HG03439 (cell line): ENCODE data around the gene ADAM12.
"Not testable (repeated sequence)": the region's sequence is repeated elsewhere in the genome, so short reads cannot be mapped to it uniquely, and the experiment has no call there.

Source experiments
- ATAC-seq: cut with Tn5 transposase; IDR thresholded peaks from one replicate; pipeline ENCODE4 v1.9.1; 2021; ENCODE audit warnings: mild to moderate bottlenecking, moderate library complexity; ENCODE audit not compliant: unreplicated experiment

The ADAM12 gene

DNA sequence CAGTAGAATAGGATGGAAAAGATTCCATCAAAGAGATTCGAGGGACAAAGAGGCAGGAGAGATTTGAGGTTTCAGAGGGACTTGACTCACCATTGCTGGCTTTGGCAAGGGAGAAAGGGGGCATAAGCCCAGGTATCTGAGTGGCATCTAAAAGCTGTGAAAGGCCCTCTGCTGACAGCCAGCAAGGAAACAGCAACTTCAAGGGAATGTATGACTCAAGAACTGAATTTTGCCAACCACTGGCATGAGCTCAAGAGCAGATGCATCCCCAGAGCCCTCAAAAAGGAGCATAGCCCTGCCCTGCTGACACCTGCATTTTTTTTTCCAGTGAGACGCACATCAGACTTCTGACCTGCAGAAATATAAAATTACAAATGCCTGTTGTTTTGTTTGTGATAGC is 19.6 kb upstream of the ADAM12 start:
- ATAC-seq: no peak

GRCh38 chr10:126405239-126405775 is 17.0 kb upstream of the ADAM12 start:
- no peak for ATAC-seq

DNA sequence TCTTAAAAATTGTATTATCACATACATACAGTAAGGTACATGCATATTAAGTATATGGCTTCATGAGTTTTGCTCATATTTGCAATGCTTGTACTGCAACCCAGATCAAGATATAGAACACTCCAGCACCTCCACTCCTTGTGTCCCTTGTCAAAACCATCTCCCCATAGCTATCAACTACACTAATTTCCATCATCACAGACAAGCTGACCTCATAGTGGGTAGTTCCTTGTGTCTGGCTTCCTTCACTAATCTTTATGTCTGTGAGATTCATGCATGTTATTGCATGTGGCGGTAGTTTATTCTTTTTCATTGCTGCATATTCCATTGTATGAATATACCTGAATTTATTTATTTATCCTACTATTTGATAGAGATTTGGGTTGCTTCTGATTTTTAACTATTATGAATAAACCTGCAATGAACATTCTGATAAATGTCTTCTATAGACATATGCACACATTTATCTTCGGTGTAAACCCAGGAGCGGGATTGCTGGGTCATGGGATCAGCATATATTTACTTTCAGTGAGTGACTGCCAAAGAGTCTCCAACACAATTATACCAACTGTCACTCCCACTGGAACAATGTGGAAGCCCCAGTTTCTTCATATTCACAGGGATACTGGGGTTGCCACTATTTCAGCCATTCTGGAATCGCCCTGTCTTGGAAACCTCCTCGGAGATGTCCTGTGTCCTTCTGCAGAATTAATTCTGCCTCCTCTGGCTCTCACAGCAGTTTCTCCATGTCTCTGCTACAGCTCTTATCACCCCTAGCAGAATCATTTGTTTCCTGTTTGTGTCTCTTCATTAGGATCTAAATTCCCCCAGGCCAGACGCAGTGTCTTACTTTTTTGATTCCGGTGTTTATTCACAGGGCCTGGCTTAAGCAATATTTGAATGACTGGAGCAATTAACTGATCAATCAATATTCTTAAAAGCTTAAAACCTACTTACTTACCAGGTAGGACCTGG is 14.7 kb upstream of the ADAM12 start:
- no peak for ATAC-seq

DNA sequence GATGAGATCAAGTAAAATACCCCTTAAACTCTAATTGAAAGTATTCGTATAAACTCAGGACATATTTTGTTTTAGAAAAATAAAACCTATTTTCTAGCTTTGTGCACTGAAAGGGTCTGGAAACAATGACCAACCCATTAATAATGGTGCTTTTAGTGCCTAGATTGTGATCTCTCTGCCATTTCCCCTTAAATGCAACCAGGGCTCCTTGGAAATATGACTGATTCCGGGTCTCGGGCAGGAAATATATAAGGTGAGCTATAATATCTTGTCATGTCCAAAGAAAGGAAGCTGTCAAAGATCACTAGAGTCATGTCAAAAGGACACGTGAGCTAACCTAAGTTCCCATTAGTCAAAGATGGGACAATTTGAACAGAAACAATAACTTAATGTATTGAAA is 12.4 kb upstream of the ADAM12 start:
- ATAC-seq: no peak

- no peak for ATAC-seq
These were observed 10.6 kb upstream of the ADAM12 start for GRCh38 chr10:126398924-126399323.

DNA sequence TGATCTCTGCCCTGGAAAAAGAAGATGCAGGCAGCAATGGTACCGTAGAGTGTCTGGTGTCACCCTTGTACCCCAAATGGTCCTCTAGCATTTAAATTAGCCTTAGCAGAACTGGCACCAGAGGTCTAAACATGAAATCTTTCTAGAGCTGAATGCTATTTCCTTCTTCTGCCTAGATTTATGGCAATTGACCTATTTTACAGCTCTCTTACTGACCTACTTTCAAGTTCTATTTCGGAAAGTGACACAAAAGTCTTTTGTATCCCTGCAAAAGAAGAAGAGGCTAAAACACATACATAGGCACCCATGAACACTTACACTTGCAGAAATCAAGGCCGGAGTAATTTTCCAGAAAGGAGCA is 10.1 kb upstream of the ADAM12 start:
- no peak for ATAC-seq

GRCh38 chr10:126397640-126398382 is 9.5 kb upstream of the ADAM12 start:
- ATAC-seq: no peak

DNA sequence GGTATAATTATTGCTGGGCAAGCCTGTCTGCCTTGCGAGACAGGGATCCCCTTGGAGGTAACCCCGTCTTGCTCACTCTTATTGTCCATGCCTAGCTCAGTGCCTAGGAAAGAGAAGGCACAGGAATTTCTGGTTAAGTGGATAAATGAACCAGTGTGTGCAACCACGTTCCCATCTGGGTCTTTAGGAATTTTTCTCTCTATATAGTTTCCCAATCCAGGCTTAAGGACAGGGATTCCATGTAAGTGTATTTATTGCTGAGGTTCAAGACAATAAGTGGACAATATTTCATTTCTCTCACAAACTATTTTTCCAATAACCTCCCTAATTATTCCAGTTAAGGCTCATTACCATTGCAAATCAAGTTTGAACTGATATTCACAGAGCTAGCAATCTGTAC is 8.9 kb upstream of the ADAM12 start:
- ATAC-seq: no peak

GRCh38 chr10:126394948-126395347 is 6.7 kb upstream of the ADAM12 start:
- ATAC-seq: no peak

DNA sequence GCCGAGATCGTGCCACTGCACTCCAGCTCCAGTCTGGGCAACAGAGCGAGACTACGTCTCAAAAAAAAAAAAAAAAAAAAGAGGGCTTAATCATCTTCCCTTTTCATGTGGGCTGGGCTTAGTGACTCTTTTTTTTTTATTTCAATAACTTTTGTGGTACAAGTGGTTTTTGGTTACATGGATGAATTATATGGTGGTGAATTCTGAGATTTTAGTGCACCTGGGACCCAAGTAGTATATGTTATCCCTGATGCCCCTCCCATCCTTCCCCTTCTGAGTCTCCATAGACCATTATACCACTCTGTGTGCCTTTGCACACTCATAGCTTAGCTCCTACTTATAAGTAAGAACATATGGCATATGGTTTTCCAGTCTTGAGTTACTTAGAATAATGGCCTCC is 4.8 kb upstream of the ADAM12 start:
- ATAC-seq: no peak

- no peak for ATAC-seq
These were observed 4.2 kb upstream of the ADAM12 start for GRCh38 chr10:126392469-126392868.

DNA sequence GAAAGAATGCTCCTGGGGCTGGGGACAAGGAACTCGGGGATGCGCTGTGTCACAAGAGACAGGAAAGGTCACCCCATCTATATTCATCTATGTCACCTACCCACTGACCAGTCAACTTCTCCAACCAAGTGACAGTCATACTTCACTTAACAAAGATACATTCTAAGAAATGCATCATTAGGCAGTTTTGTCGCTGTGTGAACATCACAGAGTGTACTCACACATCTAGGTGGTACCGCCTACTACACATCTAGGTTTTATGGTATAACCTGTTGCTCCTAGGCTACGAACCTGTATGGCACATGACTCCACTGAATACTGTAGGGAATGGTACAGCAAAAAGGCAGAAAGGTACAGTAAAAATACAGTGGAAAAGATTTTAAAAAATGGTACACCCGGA is 3.8 kb upstream of the ADAM12 start:
- no peak for ATAC-seq

DNA sequence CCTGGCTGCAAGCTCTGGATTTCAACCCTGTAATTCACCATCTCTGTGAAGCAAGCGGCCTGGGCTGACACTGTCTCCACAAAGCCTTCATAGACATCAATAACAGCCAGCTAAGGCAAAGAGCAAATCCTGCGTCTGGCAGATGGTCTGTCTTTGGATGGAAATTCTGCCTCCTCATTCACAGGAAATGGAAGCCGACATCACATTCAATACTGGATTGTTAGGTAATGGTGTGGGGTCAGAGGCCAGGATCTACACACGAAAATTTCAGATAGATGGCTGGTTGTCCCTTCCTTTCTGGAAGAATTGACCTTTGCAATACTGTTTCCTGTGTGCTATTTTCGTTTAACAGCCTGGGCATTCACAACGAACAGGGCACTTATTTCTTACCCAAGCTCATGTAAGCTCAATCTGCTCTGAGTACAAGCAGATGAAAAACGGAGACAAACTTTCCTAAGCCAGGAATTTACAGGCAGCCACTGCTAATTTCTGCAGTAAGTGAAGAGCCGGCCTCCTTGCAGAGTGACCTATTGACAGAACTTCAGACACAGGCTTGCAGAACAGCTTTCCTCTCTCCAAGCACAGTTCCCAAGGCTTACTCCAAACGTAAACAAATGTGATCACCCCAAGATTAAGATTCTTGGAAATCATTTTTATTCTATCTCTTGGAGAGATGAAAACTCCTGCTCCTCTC is 3.1 kb upstream of the ADAM12 start:
- ATAC-seq: no peak

DNA sequence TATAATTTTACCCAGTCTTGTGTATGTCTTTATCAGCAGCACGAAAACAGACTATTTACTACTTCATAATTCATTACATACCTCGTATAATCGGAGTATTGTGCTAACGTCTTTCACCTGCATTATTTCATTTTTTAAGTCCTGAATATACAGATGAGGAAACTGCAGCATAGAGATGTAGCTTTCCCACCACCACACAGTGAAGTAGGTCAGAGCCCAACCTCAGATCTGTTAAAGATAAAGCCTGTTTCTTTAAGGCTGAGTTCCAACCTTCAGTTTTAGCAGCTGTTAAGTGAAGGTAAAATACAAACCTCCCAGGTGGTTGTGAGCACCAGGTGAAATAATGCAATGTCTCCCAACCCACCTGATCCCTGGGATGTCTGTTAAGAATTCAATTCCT is 2.0 kb upstream of the ADAM12 start:
- ATAC-seq: no peak

DNA sequence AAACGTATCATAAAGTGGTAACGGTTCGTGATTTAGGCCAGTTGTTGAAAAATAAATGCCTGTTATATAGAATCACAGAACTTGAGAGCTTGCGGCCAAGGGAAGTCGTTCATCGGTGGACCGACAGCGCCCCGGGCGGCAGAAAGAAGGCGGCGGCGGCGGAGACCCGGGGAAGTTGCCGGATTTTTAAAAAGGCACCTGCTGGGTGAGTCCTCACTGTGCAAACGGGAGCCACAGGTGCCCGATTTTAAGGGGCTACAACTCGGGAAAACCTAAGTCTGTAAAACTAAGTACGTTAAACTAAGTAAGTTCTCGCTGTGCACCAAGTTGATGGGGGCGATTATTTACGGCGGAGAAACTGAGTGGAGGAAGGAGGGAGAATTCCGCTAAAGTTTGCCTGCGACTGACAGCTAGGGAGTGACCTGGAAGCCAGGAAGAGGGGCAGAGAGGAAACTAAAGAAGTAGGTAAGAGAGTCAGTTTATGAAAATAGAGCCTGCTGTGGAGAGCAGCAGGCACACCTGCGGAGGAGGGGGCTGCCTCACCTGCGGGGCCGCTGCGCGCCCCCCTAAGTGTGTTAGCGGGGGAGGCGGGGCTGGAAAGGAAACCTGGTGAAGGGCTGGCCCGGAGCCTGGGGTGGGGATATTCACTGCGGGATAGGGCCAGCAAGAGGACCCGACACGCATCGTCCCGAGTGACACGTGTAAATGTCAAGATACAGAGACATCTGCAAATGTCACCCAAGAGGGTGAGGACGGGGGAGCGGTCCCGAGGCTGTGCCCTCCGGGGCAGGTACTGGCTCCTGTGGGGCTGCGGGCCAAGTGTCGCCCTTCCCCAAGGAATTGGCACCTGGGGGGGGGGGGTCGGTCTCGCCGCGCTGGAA is 996 bp downstream of the ADAM12 start:
- ATAC-seq: no peak

- ATAC-seq: no peak
These were observed 3.9 kb downstream of the ADAM12 start for GRCh38 chr10:126384269-126384873.

DNA sequence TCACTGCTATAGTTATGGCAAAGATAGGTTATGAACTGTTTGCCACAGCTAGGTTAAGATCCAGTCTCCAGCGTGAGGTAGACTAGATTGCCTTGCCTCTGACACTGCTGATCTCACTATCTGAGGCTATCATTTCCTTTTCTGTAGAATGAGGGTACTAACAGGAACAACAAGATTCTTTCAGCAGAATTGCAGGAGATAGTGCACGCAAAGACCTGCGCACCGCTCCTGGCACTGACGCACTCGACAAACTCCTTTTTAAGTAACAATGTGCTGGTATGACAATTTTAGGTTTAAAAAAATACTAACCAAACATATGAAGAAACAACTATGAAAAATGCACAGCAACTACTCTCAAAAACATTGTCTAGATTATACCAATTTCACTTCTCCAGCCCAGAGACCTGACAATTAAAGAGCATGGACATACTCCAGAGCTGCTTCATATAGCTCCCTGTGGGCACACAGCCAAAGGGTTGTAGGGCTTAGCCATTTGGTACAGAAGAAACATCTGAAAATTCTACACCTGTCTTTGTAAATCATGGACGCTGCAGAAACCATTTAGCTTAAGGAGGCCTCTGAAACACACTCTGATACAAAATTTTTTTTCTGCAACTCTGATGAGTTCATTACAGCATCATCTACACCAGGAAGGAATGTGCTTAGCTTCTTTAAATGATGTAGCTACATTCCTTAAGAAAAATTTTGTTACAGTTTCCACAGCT is 7.8 kb downstream of the ADAM12 start:
- ATAC-seq: no peak

GRCh38 chr10:126379166-126379565 is 9.1 kb downstream of the ADAM12 start:
- not testable (repeated sequence) for ATAC-seq

- no peak for ATAC-seq
These were observed 11.3 kb downstream of the ADAM12 start for GRCh38 chr10:126376956-126377355.
